Measurements from ENCODE around the gene PGM2L1.

GRCh38 chr11:74417860-74418508 is 19.8 kb upstream of the PGM2L1 start:
- TF ChIP-seq, protein P1, sequence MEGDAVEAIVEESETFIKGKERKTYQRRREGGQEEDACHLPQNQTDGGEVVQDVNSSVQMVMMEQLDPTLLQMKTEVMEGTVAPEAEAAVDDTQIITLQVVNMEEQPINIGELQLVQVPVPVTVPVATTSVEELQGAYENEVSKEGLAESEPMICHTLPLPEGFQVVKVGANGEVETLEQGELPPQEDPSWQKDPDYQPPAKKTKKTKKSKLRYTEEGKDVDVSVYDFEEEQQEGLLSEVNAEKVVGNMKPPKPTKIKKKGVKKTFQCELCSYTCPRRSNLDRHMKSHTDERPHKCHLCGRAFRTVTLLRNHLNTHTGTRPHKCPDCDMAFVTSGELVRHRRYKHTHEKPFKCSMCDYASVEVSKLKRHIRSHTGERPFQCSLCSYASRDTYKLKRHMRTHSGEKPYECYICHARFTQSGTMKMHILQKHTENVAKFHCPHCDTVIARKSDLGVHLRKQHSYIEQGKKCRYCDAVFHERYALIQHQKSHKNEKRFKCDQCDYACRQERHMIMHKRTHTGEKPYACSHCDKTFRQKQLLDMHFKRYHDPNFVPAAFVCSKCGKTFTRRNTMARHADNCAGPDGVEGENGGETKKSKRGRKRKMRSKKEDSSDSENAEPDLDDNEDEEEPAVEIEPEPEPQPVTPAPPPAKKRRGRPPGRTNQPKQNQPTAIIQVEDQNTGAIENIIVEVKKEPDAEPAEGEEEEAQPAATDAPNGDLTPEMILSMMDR (conservative IDR thresholded peaks at IDR 0.05; ENCODE audit: low read depth, low read length): no peak
- TF ChIP-seq MAFK (IDR thresholded peaks at IDR 0.05; ENCODE audit: low read depth, low read length) (no peak), CHD1 (IDR thresholded peaks at IDR 0.05; ENCODE audit: low read depth, low read length) (no peak), BHLHE40 (IDR thresholded peaks at IDR 0.05; ENCODE audit: low read depth, low read length) (no peak), POLR2A (IDR thresholded peaks at IDR 0.05; ENCODE audit: low read depth, low read length) (no peak), CEBPB (IDR thresholded peaks at IDR 0.05; ENCODE audit: low read depth, low read length) (no peak), RFX5 (IDR thresholded peaks at IDR 0.05; ENCODE audit: low read depth, low read length) (no peak)
